Activated CD4-positive, alpha-beta T cell treated with anti-CD3 and anti-CD28 coated beads, Interleukin-2, amount 50 U/mL, for 48 hours (primary cell): Measurements from ENCODE around the gene ZNF579.

Experiments used
- DNase-seq, 2 experiments: peaks; one replicate each; pipeline ENCODE4 v3.0.0-alpha.2; 2020

The ZNF579 gene

GRCh38 chr19:55580628-55581144, at the start of gene ZNF579:
Gene ZNF579 (minus strand): TSS chr19:55580848. CDS start chr19:55579639, 1,209 bp downstream.
- DNase-seq, result peak; percentile 91 to 92

- DNase-seq, result peak; percentile 42 to 53
These were observed 45.7 kb upstream of the ZNF579 start for GRCh38 chr19:55626350-55626749.

GRCh38 chr19:55625004-55625326, 44.3 kb upstream of the ZNF579 start:
- no peak for DNase-seq

DNA sequence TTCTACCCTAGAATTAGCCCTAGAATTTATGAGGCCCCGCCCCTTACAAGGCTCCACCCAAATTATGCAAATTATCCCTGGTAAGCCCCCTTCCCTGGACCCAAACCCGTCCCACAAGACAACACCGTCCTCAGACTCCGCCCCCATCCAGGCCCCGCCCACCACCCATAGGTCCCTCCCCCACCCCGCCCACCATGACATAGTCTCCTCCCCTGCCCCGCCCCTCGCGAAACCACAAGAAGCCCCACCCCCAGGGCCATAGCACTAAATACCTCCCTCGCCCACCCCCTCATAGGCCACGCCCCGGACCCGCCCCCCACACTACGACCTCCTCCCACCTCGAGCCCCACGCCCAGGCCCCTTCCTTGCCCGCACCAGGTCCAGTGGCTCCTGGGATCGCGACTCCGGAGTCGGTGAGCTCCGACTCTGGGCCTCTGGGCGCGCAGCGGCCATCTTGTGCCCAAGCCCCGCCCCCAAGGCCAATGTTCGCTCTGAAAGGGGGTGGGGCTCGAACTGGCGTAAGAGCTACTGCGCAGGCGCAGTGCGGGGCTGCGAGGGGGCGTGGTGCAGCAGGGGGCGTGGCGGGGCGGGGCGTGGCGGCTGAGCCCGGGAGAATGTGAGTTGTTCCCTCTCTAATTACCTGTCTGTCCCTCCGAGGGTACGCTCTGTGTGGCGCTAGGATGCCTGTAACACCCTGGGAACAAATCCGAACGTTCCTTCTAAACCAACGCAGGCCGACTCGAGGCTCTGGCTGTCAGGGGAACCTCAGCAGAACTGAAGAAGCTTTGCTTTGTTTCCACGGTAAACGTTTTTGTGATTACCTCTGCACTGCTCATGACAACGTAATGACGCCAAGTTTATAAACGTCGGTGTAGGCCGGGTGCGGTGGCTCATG, 43.7 kb upstream of the ZNF579 start, which contains the start of gene ZNF784:
ZNF784 (minus strand) TSS at position 458 of the 895 bp plus-strand sequence; CDS start at position 453, 5 bp downstream.
- peak; percentile 91 for DNase-seq

DNA sequence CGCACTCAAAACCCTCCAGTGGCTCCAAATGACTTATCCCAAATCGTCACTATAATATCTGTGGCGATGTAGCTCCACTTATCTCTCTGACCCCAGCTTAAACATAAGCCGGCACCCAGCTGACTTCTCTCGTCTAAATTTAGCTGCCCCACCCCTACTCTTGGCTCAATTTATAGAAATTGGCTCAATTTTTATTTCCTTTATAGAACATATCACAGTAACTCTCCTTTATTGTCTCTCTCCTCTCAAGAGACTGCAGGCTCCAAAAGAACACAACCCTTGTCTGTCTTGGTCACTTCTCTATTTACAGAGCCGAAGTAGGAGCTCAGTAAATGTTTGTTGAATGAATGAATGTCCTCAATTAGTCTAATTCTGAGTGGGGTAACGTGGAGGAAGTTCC, 42.9 kb upstream of the ZNF579 start:
- DNase-seq, result no peak

DNA sequence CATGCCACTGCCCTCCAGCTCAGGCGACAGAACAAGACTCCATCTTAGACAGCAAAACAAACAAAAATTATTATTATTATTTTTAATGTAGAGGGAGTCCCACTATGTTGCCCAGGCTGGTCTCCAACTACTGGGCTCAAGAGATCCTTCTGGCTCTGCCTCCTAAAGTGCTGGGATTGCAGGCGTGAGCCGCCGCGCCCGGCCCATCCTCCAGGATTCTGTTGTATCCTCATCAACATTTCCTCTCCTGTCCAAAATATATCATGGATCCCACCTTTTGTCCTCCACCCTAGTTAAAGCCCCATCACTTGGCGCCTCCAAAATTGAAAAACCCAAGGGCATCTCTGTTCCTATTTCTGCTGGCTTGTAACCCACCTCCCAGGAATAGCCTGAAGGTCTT, 42.5 kb upstream of the ZNF579 start:
- no peak for DNase-seq

DNA sequence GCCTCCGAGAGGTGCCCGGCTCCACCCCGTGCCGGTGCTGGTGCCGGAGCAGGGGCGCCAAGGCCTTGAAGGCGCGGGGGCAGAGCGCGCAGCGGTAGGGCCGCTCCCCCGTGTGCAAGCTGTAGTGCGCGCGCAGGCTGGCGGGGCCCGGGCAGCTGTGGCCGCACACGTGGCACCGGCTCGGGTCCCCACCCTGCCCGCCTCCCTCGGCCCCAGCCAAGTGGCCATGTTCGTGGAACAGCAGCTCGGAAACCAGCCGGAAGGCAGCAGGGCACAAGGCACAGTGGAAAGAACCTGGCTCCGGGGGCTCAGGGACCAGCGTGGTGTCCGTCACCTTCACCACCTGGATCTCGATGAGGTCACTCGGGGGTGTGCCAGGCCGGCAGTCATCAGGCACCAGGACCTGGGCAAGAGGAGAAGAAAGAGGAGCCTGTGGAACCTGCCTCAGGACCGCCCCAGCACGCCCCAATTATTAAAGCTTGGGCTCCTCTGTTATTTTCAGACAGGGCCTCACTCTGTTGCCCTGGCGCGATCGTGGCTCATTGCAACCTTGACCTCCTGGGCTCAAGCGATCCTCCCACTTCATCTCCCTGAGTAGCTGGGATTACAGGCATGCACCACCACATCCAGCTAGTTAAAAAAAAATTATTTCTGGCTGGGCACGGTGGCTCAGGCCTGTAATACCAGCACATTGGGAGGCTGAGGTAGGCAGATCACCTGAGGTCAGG, 41.8 kb upstream of the ZNF579 start:
- no peak for DNase-seq

DNA sequence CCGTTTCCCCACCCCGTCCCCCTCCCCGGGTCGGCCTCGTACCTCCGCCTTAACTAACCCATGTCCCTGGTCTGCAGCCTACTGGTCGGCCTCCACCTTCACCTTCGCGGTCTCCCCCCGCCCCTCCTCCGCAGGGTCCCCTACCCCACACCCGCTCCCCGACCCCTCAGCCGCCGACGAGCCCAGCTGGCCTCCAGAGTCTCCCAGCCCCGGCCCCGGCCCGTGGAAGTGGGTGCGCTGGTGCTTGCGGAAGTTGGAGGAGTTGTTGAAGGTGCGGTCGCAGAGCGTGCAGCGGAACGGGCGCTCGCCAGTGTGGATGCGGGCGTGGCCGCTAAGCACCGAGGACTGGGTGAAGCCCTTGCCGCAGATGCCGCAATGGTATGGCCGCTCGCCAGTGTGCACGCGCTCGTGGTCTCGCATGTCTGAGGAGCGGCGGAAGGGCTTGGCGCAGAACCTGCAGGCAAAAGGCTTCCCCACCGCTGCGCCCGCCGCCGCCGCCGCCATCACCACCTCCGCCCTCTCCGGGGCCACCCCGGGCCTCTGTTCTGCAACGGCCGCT, 41.1 kb upstream of the ZNF579 start:
- no peak for DNase-seq

DNA sequence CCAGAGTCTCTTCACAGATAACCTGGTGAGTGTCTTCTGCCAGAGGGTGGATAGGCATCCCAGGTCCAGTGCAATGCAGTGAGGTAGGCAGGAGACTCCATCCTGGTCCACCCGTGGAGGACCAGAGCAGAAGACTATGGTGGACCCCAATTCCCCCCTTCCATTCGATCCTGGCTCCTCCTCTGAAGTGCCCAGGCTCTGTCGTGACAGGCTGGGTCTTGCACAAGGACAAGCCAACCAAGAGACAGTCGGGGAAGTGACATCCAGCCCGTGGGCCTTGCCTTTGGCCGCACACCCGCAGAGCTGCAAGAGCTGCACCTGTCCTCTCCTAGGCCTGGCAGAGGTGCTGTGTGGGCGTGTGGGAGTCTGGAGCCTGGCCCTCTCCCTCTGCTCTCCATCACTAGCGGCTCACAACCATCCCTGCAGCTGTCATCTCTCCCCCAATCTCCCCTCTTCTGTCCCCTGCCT, 40.6 kb upstream of the ZNF579 start:
- no peak for DNase-seq

DNA sequence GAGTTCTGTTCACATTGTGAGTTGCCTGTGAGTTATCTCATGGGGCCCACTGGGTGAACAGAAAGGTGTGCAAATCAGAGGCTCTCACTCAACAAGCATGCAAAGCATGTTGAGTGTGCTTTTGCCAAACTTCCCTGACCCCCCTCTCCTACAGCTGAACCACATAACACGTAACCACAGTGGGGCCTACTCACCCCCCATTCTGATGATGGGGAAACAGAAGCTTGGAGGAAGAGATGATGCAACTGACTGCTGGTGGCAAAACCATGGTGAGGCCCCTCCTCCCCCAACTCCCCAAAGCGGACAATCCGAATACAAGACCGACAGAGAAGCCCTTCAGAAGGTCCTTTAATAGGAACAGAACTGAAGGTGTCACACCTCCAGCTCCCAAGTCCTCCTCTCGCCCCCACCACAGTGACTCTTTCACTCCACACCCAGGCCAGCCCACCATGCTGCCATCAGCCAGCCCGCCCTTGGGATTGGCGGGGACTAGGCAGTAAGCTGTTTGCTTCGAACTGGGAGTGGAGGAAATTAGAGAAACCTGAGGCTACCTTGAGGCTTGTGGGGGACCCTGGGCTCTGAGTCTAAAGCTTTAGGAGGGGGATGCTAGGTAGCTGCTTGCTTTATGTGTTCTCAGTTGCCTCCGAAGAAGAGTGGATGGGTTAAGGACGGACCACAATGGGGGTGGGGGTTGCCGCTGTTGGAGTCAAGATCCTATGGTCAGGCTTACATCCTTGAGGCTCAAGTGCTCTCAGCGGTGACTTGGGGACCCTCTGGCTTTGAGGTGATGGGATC, 40.0 kb upstream of the ZNF579 start:
- DNase-seq, result peak in 1 of 2 experiments; percentile 22

DNA sequence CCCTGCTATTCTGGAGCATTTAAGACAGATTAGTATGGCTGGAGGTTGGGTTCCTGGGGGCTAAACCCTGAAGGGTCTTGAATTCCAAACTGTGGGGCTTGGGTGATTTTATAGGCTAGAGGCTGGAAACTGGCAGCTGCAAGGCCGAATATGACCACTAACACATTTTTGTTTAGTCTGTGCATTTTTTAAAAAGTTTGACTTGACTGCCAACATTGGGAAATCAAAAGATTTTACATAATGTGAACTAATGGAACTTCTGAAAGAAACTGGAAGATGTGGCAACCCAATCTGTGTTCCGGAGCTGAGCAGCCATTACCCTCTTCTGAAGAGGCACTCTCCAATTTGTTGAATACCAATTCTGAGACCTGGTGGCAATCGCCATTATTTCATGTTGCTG, 38.6 kb upstream of the ZNF579 start:
- no peak for DNase-seq

GRCh38 chr19:55618426-55618825, 37.8 kb upstream of the ZNF579 start:
- DNase-seq, result no peak

GRCh38 chr19:55617426-55617825, 36.8 kb upstream of the ZNF579 start:
- DNase-seq, result no peak

DNA sequence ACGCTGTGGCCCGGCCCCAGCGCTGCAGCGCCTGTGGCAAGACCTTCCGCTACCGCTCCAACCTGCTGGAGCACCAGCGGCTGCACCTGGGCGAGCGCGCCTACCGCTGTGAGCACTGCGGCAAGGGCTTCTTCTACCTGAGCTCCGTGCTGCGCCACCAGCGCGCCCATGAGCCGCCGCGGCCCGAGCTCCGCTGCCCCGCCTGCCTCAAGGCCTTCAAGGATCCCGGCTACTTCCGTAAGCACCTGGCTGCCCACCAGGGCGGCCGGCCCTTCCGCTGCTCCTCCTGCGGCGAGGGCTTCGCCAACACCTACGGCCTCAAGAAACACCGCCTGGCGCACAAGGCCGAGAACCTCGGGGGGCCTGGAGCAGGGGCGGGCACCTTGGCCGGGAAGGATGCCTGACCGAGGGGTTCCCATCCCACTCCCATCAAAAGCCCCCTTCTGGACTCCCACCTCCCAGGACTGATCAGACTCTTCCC, 35.8 kb upstream of the ZNF579 start:
- DNase-seq, result no peak

DNA sequence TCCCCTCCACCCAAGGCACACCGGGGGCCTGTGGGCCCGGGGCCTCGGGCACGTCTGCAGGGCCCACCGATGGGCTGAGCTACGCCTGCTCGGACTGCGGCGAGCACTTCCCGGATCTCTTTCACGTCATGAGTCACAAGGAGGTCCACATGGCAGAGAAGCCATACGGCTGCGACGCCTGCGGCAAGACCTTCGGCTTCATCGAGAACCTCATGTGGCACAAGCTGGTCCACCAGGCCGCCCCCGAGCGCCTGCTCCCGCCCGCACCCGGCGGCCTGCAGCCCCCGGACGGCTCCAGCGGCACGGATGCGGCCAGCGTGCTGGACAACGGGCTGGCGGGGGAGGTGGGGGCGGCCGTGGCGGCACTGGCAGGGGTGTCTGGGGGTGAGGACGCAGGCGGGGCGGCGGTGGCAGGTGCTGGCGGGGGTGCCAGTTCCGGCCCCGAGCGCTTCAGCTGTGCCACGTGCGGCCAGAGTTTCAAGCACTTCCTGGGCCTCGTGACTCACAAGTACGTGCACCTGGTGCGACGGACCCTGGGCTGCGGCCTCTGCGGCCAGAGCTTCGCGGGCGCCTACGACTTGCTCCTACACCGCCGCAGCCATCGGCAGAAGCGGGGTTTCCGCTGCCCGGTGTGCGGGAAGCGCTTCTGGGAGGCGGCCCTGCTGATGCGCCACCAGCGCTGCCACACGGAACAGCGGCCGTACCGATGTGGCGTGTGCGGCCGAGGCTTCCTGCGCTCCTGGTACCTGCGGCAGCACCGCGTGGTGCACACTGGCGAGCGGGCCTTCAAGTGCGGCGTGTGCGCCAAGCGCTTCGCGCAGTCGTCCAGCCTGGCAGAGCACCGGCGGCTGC, 35.1 kb upstream of the ZNF579 start:
- no peak for DNase-seq

DNA sequence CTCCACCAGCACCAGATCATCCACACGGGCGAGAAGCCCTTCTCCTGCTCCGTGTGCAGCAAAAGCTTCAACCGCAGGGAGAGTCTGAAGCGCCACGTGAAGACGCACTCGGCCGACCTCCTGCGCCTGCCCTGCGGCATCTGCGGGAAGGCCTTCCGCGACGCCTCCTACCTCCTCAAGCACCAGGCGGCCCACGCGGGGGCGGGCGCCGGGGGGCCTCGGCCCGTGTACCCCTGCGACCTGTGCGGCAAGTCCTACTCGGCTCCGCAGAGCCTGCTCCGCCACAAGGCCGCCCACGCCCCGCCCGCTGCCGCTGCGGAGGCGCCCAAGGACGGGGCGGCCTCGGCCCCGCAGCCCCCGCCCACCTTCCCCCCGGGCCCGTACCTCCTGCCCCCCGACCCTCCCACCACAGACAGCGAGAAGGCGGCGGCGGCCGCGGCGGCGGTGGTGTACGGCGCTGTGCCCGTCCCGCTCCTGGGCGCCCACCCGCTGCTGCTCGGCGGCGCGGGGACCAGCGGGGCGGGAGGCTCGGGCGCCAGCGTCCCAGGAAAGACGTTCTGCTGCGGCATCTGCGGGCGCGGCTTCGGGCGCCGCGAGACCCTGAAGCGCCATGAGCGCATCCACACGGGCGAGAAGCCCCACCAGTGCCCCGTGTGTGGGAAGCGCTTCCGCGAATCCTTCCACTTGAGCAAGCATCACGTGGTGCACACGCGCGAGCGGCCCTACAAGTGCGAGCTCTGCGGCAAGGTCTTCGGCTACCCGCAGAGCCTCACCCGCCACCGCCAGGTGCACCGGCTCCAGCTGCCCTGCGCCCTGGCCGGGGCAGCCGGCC, 34.3 kb upstream of the ZNF579 start:
- DNase-seq, result no peak

DNA sequence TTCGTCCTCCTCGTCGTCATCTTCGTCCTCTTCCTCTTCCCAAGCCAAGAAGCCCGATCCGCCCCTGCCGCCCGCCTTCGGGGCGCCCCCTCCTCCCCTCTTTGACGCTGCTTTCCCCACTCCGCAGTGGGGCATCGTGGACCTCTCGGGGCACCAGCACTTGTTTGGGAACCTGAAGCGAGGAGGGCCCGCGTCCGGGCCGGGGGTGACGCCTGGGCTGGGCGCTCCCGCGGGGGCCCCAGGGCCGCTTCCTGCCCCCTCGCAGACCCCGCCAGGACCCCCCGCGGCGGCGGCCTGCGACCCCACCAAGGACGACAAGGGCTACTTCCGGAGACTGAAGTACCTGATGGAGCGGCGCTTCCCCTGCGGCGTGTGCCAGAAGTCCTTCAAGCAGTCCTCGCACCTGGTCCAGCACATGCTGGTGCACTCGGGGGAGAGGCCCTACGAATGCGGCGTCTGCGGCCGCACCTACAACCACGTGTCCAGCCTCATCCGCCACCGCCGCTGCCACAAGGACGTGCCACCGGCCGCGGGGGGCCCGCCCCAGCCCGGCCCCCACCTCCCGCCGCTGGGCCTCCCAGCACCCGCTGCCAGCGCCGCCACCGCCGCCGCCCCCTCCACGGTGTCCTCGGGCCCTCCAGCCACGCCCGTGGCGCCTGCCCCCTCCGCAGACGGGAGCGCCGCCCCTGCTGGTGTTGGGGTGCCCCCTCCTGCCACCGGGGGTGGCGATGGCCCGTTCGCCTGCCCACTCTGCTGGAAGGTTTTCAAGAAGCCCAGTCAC, 33.5 kb upstream of the ZNF579 start:
- DNase-seq, result no peak

- DNase-seq, result no peak
These were observed 32.7 kb upstream of the ZNF579 start for GRCh38 chr19:55613396-55613795.

- no peak for DNase-seq
These were observed 31.5 kb upstream of the ZNF579 start for GRCh38 chr19:55611983-55612645.
